ENCODE results near the gene PTBP1. TPM values are rescaled to one million over a fixed set of nuclear protein-coding genes. Genes with fewer than 3 reads are reported as not detected.

PTBP1 gene
- total and polyA plus RNA-seq, 2 donors (not counting 3 experiments of a cell fraction or from before 2014, with no cell fraction given) = 382 to 623 TPM

GRCh38 chr19:755063-755462, 42.2 kb upstream of the PTBP1 start:
- BruUV-seq (replicated peaks) = no TSS peak
- Histone ChIP-seq H3K9me1 (replicated peaks; ENCODE audit: control insufficient read depth, extremely low read depth, insufficient read depth, low read length) (no peaks in the 10 kb centered on the region), H4K20me1 (replicated peaks; ENCODE audit: control insufficient read depth, extremely low read depth, insufficient read depth, low read length) (no peaks in the 10 kb centered on the region), H2AFZ (ENCODE audit: low read depth, low read length) (no peak overlapping the region), H3K79me2 (ENCODE audit: control insufficient read depth, insufficient read depth, low read length) (no peaks in the 10 kb centered on the region), H3K4me3 (replicated peaks in 1 of 3; ENCODE audit: insufficient read depth in 1 of 3, low read depth in 1 of 3, low read length in 3 of 3) (no peak overlapping the region), H3K27ac (ENCODE audit: insufficient read depth, low read depth, low read length) (no peak overlapping the region), H3K9ac (replicated peaks; ENCODE audit: extremely low read depth, insufficient read depth, low read length) (no peak overlapping the region), H3K9me3 (replicated peaks; ENCODE audit: control insufficient read depth, insufficient read depth, low read length) (no peaks in the 10 kb centered on the region), H3K27me3 (ENCODE audit: control insufficient read depth in 2 of 2, insufficient read depth in 2 of 2, low read length in 2 of 2) (no peaks in the 10 kb centered on the region), H3K4me1 (ENCODE audit: control insufficient read depth, extremely low read depth, insufficient read depth, low read length) (no peaks in the 10 kb centered on the region), H3K36me3 (ENCODE audit: control insufficient read depth in 2 of 2, extremely low read depth in 1 of 2, insufficient read depth in 2 of 2, low read length in 2 of 2) (no peaks in the 10 kb centered on the region), H3K4me2 (ENCODE audit: insufficient read depth, low read length) (no peak overlapping the region)
- DNase-seq (ENCODE audit: low read depth, low spot score) (no peak), FAIRE-seq (no peak)
- ChIA-PET CTCF (interaction anchor here (0.6 kb wide), 1 partner anchor 15 kb away, joined by 4 read pairs; no protein-coding TSS in a partner anchor), POLR2A (interaction anchor here (0.7 kb wide), 1 partner anchor 30 kb away, joined by 3 read pairs; no protein-coding TSS in a partner anchor)
- TF ChIP-seq MYC (IDR thresholded peaks at IDR 0.05; ENCODE audit: low read depth, low read length) = no peak
- TF ChIP-seq POLR2A (IDR thresholded peaks at IDR 0.05; ENCODE audit: low read depth, low read length) = no peak
- TF ChIP-seq FOS (IDR thresholded peaks at IDR 0.05; ENCODE audit: borderline replicate concordance, insufficient read depth, low read length) = no peak
- no peak for TF ChIP-seq CTCF (IDR thresholded peaks at IDR 0.05; ENCODE audit: extremely low read depth in 1 of 2, insufficient read depth in 1 of 2, low read depth in 1 of 2, low read length in 2 of 2)
- no peak for TF ChIP-seq EZH2 (IDR thresholded peaks at IDR 0.05; ENCODE audit: borderline replicate concordance, low read depth, low read length, severe bottlenecking)
- TF ChIP-seq POLR2AphosphoS5 (IDR thresholded peaks at IDR 0.05; ENCODE audit: insufficient read depth, low read depth, low read length) = no peak
- TF ChIP-seq MAX (IDR thresholded peaks at IDR 0.05; ENCODE audit: insufficient read depth, insufficient read length) = no peak
- TF ChIP-seq GATA2 (IDR thresholded peaks at IDR 0.05; ENCODE audit: insufficient read depth, insufficient read length, low read depth, low read length) = no peak
- TF ChIP-seq JUN (IDR thresholded peaks at IDR 0.05; ENCODE audit: borderline replicate concordance, insufficient read depth, insufficient read length, low read depth) = no peak
- intact Hi-C loops (cut with micrococcal nuclease) (no loop called here), dilution Hi-C loops (cut with MboI; ENCODE audit: extremely low pct_ligation_motif_present, low sequenced_read_pairs) (no loop called here)

Measured in endothelial cell of umbilical vein (primary cell).